GM12878 (cell line): ENCODE results near the gene C1orf21. TPM values are rescaled to one million over a fixed set of nuclear protein-coding genes. Genes with fewer than 3 reads are reported as not detected.

Experiments used
- ATAC-seq: fragments of 200-7000 bp; cut with Tn5 transposase; 3 replicates; pipeline ENCODE4 v1.9.1; 2020; ENCODE audit warnings: mild to moderate bottlenecking, moderate library complexity
- BruUV-seq: library from RNA; stranded (reverse); fragments of 400-500 nt; replicated peaks from 2 replicates; lab custom pipeline; 2021; lab: Mats Ljungman, UMichigan
- CTCF ChIA-PET: fragments of 300-600 bp; sonication (Branson Sonifier 250); formaldehyde crosslinking; extraction: SDS; loops from one replicate; lab custom pipeline; 2021; ENCODE audit warnings: inconsistent platforms; lab: Yijun Ruan, JAX
- POLR2A ChIA-PET: fragments of 350-600 bp; formaldehyde crosslinking; extraction: SDS; loops from one replicate; lab custom pipeline; 2021; ENCODE audit warnings: inconsistent platforms; lab: Charles Lee
- RAD21 ChIA-PET: fragments of 300-600 bp; sonication (Branson Sonifier 250); formaldehyde crosslinking; loops from one replicate; lab custom pipeline; 2023; ENCODE audit warnings: antibody characterized with exemption; ENCODE audit not compliant: unreplicated experiment; lab: Charles Lee
- SMC1A ChIA-PET: fragments of 300-600 bp; sonication (Branson Sonifier 250); formaldehyde crosslinking; loops from one replicate; lab custom pipeline; 2023; ENCODE audit not compliant: unreplicated experiment, uncharacterized antibody; lab: Charles Lee
- DNase-seq: peaks from one replicate; pipeline ENCODE4 v3.0.0-alpha.2; 2011; ENCODE audit warnings: low read depth, low spot score
- FAIRE-seq: peaks from 3 replicates; lab custom pipeline; 2011; peaks lifted over from hg19 to GRCh38; lab: Jason Lieb, UNC
- H2AFZ ChIP-seq: 2 replicates; pipeline ENCODE4 v1.6.0; 2011; ENCODE audit warnings: low read depth, low read length, control low read depth; ENCODE audit not compliant: control insufficient read depth
- H3K27ac ChIP-seq: 2 replicates; pipeline ENCODE4 v1.5.1; 2011; ENCODE audit warnings: control low read depth; ENCODE audit not compliant: control insufficient read depth, insufficient read depth
- H3K27me3 ChIP-seq, 2 experiments: replicated peaks in 1 of 2; 2 replicates each; pipeline versions ENCODE4 v1.6.0 to v1.6.1; 2011; ENCODE audit warnings: low read length in 1 of 2; ENCODE audit not compliant: control insufficient read depth in 2 of 2, insufficient read depth in 2 of 2
- H3K36me3 ChIP-seq, 2 experiments: 2 replicates each; pipeline ENCODE4 v1.5.1; 2011; ENCODE audit warnings: low read length in 1 of 2; ENCODE audit not compliant: control insufficient read depth in 2 of 2, insufficient read depth in 2 of 2
- H3K4me1 ChIP-seq: 2 replicates; pipeline ENCODE4 v1.6.1; 2011; ENCODE audit warnings: mild to moderate bottlenecking, low read length, moderate library complexity, mixed read lengths; ENCODE audit not compliant: control insufficient read depth, insufficient read depth
- H3K4me2 ChIP-seq: 2 replicates; pipeline ENCODE4 v1.6.0; 2011; ENCODE audit warnings: control low read depth; ENCODE audit not compliant: control insufficient read depth, insufficient read depth
- H3K4me3 ChIP-seq: fragments of 200-600 bp; sonication (generic); 2 replicates; pipeline ENCODE4 v1.5.1; 2016
- H3K79me2 ChIP-seq: 2 replicates; pipeline ENCODE4 v1.6.0; 2011; ENCODE audit warnings: low read length; ENCODE audit not compliant: control insufficient read depth, insufficient read depth
- H3K9ac ChIP-seq: 2 replicates; pipeline ENCODE4 v1.8.0; 2011; ENCODE audit warnings: low read length, control low read depth, mixed read lengths; ENCODE audit not compliant: control insufficient read depth, insufficient read depth
- H3K9me3 ChIP-seq: replicated peaks from 3 replicates; pipeline ENCODE4 v1.5.1; 2011; ENCODE audit warnings: mild to moderate bottlenecking, low read length; ENCODE audit not compliant: control insufficient read depth, insufficient read depth
- H4K20me1 ChIP-seq: 2 replicates; pipeline ENCODE4 v1.6.0; 2011; ENCODE audit not compliant: control insufficient read depth, insufficient read depth
- BCL11A ChIP-seq: IDR thresholded peaks from 2 replicates; pipeline ENCODE4 v1.6.1; 2011; ENCODE audit warnings: low read depth, low read length
- BRCA1 ChIP-seq: IDR thresholded peaks from 2 replicates; pipeline ENCODE4 v1.6.1; 2011; ENCODE audit warnings: low read depth, low read length, improper control_type of control experiment
- HDGF ChIP-seq: fragments of 450-650 bp; IDR thresholded peaks from 2 replicates; pipeline ENCODE4 v1.6.1; 2016; ENCODE audit warnings: antibody characterized with exemption
- NFYA ChIP-seq: IDR thresholded peaks from 2 replicates; pipeline ENCODE4 v1.6.1; 2011; ENCODE audit warnings: low read depth, mild to moderate bottlenecking, low read length, improper control_type of control experiment, borderline replicate concordance
- PML ChIP-seq: IDR thresholded peaks from 2 replicates; pipeline ENCODE4 v1.6.1; 2012; ENCODE audit warnings: low read length, inconsistent platforms
- POLR2AphosphoS2 ChIP-seq: IDR thresholded peaks from 2 replicates; pipeline ENCODE4 v1.6.1; 2011; ENCODE audit warnings: low read depth, mild to moderate bottlenecking, low read length, improper control_type of control experiment, moderate library complexity
- RBBP5 ChIP-seq: fragments of 200-600 bp; sonication (generic); conservative IDR thresholded peaks from 2 replicates; pipeline ENCODE4 v1.6.1; 2016
- SP1 ChIP-seq: IDR thresholded peaks from one replicate; pipeline ENCODE4 v1.6.1; 2011; ENCODE audit warnings: low read depth, low read length
- TBL1XR1 ChIP-seq: IDR thresholded peaks from 2 replicates; pipeline ENCODE4 v1.6.1; 2012; ENCODE audit warnings: low read depth, low read length, improper control_type of control experiment
- TCF7 ChIP-seq: IDR thresholded peaks from 2 replicates; pipeline ENCODE4 v1.6.1; 2014; ENCODE audit warnings: antibody characterized with exemption, borderline replicate concordance
- YY1 ChIP-seq: IDR thresholded peaks from 2 replicates; pipeline ENCODE4 v1.6.1; 2011; ENCODE audit warnings: low read depth, mild to moderate bottlenecking, low read length
- WGBS: methylation state at CpG from one replicate; pipeline ENCODE4 v1.1.6; 2016; ENCODE audit warnings: low lambda C conversion rate; ENCODE audit not compliant: insufficient replicate concordance, insufficient coverage; ENCODE audit errors: missing lambda C conversion rate; 5-methylcytosine and 5-hydroxymethylcytosine counted together
- in situ Hi-C: fragments of 300-500 bp; cut with MboI; formaldehyde crosslinking; loops from 9 replicates; pipeline ENCODE4 v1.14.3; 2018; ENCODE audit warnings: mixed read lengths
- intact Hi-C: fragments of 100-400 bp; cut with micrococcal nuclease; formaldehyde crosslinking; loops from one replicate; pipeline ENCODE4 v1.14.2; 2022; ENCODE audit not compliant: unreplicated experiment
- polyA plus RNA-seq, 11 experiments: library from polyadenylated mRNA; depleted of rRNA in 4 of 11; unstranded in 6 of 11; stranded (reverse) in 5 of 11; fragments of >200 nt; fragmentation: Nextera tagmentation in 4 of 11; fragmentation: Illumina TruSeq in 1 of 11; extraction: Ambion mirVana in 4 of 11; extraction: Trizol in 1 of 11; gene quantifications; 1 replicate in 1 of 11; 2 replicates in 10 of 11; pipeline versions ENCODE4 v1.2.1 to v1.2.3, GENCODE V29; 2011 to 2016; ENCODE audit warnings: inconsistent platforms in 2 of 11, missing spikeins in 2 of 11, low read depth in 1 of 11
- total RNA-seq, 4 experiments: library from RNA; depleted of rRNA in 3 of 4; stranded (reverse); fragments of >200 nt in 3 of 4; fragmentation: Illumina TruSeq in 1 of 4; extraction: Trizol in 1 of 4; gene quantifications; 2 replicates each; pipeline versions ENCODE4 v1.2.1 to v1.2.3, GENCODE V29; 2013 to 2021
- TF ChIP-seq, protein P1 (sequence below): fragments of 450-650 bp; formaldehyde crosslinking; IDR thresholded peaks from 2 replicates; pipeline ENCODE4 v1.5.0; 2022; ENCODE audit warnings: mild to moderate bottlenecking, missing genetic modification characterization

C1orf21 gene
- total and polyA plus RNA-seq, 10 of the 15 experiments (the other 5 are each of a cell fraction or from before 2014, with no cell fraction given): 0.03 to 1.6 (median 0.17) TPM; not detected in 3

DNA sequence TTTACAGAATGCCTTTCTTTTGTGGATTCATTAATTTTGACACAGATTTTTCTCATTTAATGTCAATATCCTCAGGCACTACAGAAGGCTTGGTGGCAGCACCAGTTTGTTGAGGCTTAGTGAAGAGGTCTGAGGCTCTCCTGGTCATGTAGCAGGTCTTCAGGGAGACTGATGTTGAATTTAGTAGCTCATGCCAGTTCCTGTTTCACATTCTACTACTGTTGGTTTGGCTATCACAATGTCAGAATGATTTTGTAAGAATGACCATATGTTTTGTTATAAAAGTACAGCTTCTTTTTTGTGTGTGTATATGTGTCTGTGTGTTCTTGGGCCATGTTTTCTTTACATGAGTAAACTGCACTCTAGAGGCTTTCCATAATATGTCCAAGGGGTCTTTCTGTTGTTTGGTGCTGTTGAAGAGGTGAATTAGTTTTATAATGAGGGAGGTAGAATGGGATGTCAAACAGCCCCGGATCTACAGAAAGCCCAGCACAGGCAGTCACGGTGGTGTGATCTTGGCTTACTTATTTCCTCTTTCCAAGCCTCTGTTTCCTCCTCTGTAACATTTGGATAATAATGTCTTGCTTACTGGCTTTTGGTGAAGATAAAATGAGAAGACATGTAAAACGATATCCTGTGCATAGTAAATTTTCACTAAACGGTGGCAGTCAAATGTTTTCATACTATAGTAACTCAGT is 32.0 kb downstream of the C1orf21 start:
- SMC1A ChIA-PET: no interaction called here
- in situ Hi-C loops: no loop called here
- Histone ChIP-seq H3K4me1 (no peaks in the 10 kb centered on the region), H4K20me1 (no peaks in the 10 kb centered on the region), H2AFZ (no peak overlapping the region)
- TF ChIP-seq BRCA1 (no peak), TBL1XR1 (no peak), SP1 (no peak), TCF7 (no peak), RBBP5 (no peak)
- TF ChIP-seq, all 136 proteins: peak for 0
- H3K9ac ChIP-seq: no peak overlapping the region
- no peaks in the 10 kb centered on the region for H3K36me3 ChIP-seq
- no peak for ATAC-seq
- BruUV-seq: no TSS peak
- DNase-seq: no peak
- POLR2A ChIA-PET: no interaction called here
- no peak overlapping the region for H3K4me2 ChIP-seq
- no peaks in the 10 kb centered on the region for H3K79me2 ChIP-seq
- H3K4me3 ChIP-seq: no peak overlapping the region
- FAIRE-seq: no peak
- intact Hi-C loops: no loop called here
- H3K27me3 ChIP-seq: peaks cover 0 to 4% of the 10 kb centered on the region in 2 experiments; a peak in 3 of 4 replicates
- 14% methylated on average over 4 of the region's 4 CpGs for WGBS
- RAD21 ChIA-PET: no interaction called here
- no peak overlapping the region for H3K27ac ChIP-seq
- CTCF ChIA-PET: interaction anchor here (0.8 kb wide), 1 partner anchor 60 kb away, joined by 3 read pairs; no protein-coding TSS in a partner anchor
- no peaks in the 10 kb centered on the region for H3K9me3 ChIP-seq

DNA sequence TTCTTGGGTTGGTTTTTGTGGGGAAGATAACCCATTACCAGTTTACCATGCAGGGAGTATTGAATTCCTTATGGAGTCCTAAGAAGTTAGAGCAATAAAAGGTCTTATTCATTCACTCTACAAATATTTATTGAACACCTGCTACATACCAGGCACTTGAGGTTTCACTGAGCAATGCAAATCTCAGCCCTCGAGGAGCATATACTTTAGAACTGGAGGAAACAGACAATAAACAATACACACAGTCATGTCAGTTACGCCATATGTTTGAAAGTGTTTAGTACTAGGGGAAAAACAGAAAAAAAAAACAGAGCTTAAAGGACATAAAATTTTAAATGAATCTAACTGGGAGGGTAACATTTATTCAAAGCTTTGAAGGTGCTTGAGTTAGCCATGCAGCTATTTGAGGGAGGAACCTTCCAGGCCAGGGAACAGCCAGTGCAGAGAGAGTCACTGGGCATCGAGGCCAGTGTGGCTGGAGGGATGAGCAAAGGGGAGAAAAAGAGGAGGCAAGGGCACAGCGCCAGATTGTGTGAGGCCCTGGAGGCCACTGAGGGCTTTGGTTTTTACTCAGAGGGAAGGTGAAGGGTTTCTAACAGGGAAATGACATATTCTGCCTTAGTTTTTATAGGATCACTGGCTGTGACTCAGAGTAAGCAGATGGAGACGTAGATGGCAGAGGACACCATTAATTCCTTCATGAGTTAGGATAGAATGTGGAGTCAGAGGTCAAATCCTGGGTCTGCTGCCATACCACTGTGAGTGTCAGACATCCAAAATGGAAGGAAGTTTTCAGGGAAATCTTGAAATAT is 32.7 kb downstream of the C1orf21 start:
- ATAC-seq (no peak), DNase-seq (no peak), FAIRE-seq (no peak)
- H4K20me1 ChIP-seq: no peaks in the 10 kb centered on the region
- no peak for TF ChIP-seq POLR2AphosphoS2
- TF ChIP-seq HDGF: no peak
- TF ChIP-seq, protein P1, sequence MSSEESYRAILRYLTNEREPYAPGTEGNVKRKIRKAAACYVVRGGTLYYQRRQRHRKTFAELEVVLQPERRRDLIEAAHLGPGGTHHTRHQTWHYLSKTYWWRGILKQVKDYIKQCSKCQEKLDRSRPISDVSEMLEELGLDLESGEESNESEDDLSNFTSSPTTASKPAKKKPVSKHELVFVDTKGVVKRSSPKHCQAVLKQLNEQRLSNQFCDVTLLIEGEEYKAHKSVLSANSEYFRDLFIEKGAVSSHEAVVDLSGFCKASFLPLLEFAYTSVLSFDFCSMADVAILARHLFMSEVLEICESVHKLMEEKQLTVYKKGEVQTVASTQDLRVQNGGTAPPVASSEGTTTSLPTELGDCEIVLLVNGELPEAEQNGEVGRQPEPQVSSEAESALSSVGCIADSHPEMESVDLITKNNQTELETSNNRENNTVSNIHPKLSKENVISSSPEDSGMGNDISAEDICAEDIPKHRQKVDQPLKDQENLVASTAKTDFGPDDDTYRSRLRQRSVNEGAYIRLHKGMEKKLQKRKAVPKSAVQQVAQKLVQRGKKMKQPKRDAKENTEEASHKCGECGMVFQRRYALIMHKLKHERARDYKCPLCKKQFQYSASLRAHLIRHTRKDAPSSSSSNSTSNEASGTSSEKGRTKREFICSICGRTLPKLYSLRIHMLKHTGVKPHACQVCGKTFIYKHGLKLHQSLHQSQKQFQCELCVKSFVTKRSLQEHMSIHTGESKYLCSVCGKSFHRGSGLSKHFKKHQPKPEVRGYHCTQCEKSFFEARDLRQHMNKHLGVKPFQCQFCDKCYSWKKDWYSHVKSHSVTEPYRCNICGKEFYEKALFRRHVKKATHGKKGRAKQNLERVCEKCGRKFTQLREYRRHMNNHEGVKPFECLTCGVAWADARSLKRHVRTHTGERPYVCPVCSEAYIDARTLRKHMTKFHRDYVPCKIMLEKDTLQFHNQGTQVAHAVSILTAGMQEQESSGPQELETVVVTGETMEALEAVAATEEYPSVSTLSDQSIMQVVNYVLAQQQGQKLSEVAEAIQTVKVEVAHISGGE: no peak
- no peak for TF ChIP-seq NFYA
- no peak for TF ChIP-seq BCL11A
- TF ChIP-seq YY1: no peak
- TF ChIP-seq PML: no peak
- BruUV-seq: no TSS peak
- SMC1A ChIA-PET: no interaction called here
- CTCF ChIA-PET: interaction anchor here (0.8 kb wide), 1 partner anchor 61 kb away, joined by 3 read pairs; no protein-coding TSS in a partner anchor
- in situ Hi-C loops: no loop called here
- no peak overlapping the region for H3K4me3 ChIP-seq
- no peaks in the 10 kb centered on the region for H3K4me1 ChIP-seq
- H3K27ac ChIP-seq: no peak overlapping the region
- RAD21 ChIA-PET: no interaction called here
- no peak overlapping the region for H3K4me2 ChIP-seq
- intact Hi-C loops: no loop called here
- H3K79me2 ChIP-seq: no peaks in the 10 kb centered on the region
- no peak overlapping the region for H2AFZ ChIP-seq
- no peaks in the 10 kb centered on the region for H3K9me3 ChIP-seq
- POLR2A ChIA-PET: interaction anchor here (0.5 kb wide), 1 partner anchor 31 kb away, joined by 5 read pairs; no protein-coding TSS in a partner anchor
- H3K9ac ChIP-seq: no peak overlapping the region
- H3K36me3 ChIP-seq: no peaks in the 10 kb centered on the region
- 21% methylated on average over 5 of the region's 5 CpGs for WGBS
- H3K27me3 ChIP-seq: peaks cover 0 to under 1% of the 10 kb centered on the region in 2 experiments; a peak in 3 of 4 replicates
